HG02981 (cell line): ENCODE measurements around the gene NRXN3.

ENCODE experiments used
- ATAC-seq: cut with Tn5 transposase; IDR thresholded peaks from one replicate; pipeline ENCODE4 v1.9.1; 2021; ENCODE audit warnings: mild to moderate bottlenecking, moderate library complexity; ENCODE audit not compliant: unreplicated experiment

Gene NRXN3

GRCh38 chr14:79583738-79584408 is 1413.7 kb downstream of the NRXN3 start:
- ATAC-seq: no peak

GRCh38 chr14:79584679-79585078 is 1414.5 kb downstream of the NRXN3 start:
- ATAC-seq: no peak

- ATAC-seq: no peak
Observed at GRCh38 chr14:79585845-79586244, 1415.7 kb downstream of the NRXN3 start.

- no peak for ATAC-seq
Observed at GRCh38 chr14:79586416-79586815, 1416.2 kb downstream of the NRXN3 start.

GRCh38 chr14:79586989-79587598 is 1416.9 kb downstream of the NRXN3 start:
- ATAC-seq: no peak

- no peak for ATAC-seq
Observed at GRCh38 chr14:79587875-79588274, 1417.7 kb downstream of the NRXN3 start.

- no peak for ATAC-seq
Observed at GRCh38 chr14:79588398-79588797, 1418.2 kb downstream of the NRXN3 start.

GRCh38 chr14:79596551-79596950 is 1426.4 kb downstream of the NRXN3 start:
- no peak for ATAC-seq

GRCh38 chr14:79597566-79597965 is 1427.4 kb downstream of the NRXN3 start:
- no peak for ATAC-seq

- no peak for ATAC-seq
Observed at GRCh38 chr14:79598339-79598738, 1428.2 kb downstream of the NRXN3 start.

GRCh38 chr14:79599239-79599638 is 1429.1 kb downstream of the NRXN3 start:
- no peak for ATAC-seq

GRCh38 chr14:79600406-79600805 is 1430.2 kb downstream of the NRXN3 start:
- ATAC-seq: no peak

- no peak for ATAC-seq
Observed at GRCh38 chr14:79601579-79601978, 1431.4 kb downstream of the NRXN3 start.

GRCh38 chr14:79602045-79602444 is 1431.9 kb downstream of the NRXN3 start:
- ATAC-seq: no peak

GRCh38 chr14:79602742-79603141 is 1432.6 kb downstream of the NRXN3 start:
- no peak for ATAC-seq

GRCh38 chr14:79605849-79606248 is 1435.7 kb downstream of the NRXN3 start:
- ATAC-seq: no peak

- no peak for ATAC-seq
Observed at GRCh38 chr14:79608446-79608845, 1438.3 kb downstream of the NRXN3 start.

GRCh38 chr14:79613625-79614024 is 1443.5 kb downstream of the NRXN3 start:
- no peak for ATAC-seq

GRCh38 chr14:79614448-79614847 is 1444.3 kb downstream of the NRXN3 start:
- ATAC-seq: no peak

- no peak for ATAC-seq
Observed at GRCh38 chr14:79627058-79627457, 1456.9 kb downstream of the NRXN3 start.

- ATAC-seq: no peak
Observed at GRCh38 chr14:79629411-79630287, 1459.5 kb downstream of the NRXN3 start.
